ENCODE data around the gene SPATA17. TPM values are rescaled to one million over a fixed set of nuclear protein-coding genes. Genes with fewer than 3 reads are reported as not detected.

Gene SPATA17
- total RNA-seq, 1 donor from 2014 or later: not detected

GRCh38 chr1:217911908-217912307, 280.8 kb downstream of the SPATA17 start:
- DNase-seq (ENCODE audit: low read depth in 2 of 2): no peak

- DNase-seq (ENCODE audit: low read depth in 2 of 2): no peak
Observed at GRCh38 chr1:217917281-217917887, 286.2 kb downstream of the SPATA17 start.

GRCh38 chr1:217919683-217920388, 288.7 kb downstream of the SPATA17 start:
- no peak for DNase-seq (ENCODE audit: low read depth in 2 of 2)

Other genes with a start within 250 kb of the SPATA17 start
- gene GPATCH2, start 254 bp upstream of the SPATA17 start, total RNA-seq: 7.8 and 14.5 TPM in 2 replicates